ENCODE measurements around the gene IGF2R. TPM values are rescaled to one million over a fixed set of nuclear protein-coding genes. Genes with fewer than 3 reads are reported as not detected.
"Not testable (repeated sequence)": the region's sequence is repeated elsewhere in the genome, so short reads cannot be mapped to it uniquely, and the experiment has no call there.

Gene IGF2R
- total and polyA plus RNA-seq, 8 donors, result 56.5 to 153 (median 60.4) TPM

GRCh38 chr6:160121558-160121957 is 152.7 kb downstream of the IGF2R start, which contains the start of gene SLC22A1:
TSS of gene SLC22A1 (plus strand) at chr6:160121815. CDS start at chr6:160121936, 121 bp downstream.
- intact Hi-C loops (cut with DNase I), result no loop called here
- H3K4me3 ChIP-seq, result no peak within 1 kb of the TSS
- peaks cover 0 to 16% of the 10 kb centered on the region in 2 donors for H3K36me3 ChIP-seq
- no peaks in the 10 kb centered on the region for H3K27me3 ChIP-seq
- no peak for ATAC-seq
- no peak for TF ChIP-seq CTCF (IDR thresholded peaks at IDR 0.05)
- H3K4me1 ChIP-seq, result no peaks in the 10 kb centered on the region
- no peak within 1 kb of the TSS for H3K27ac ChIP-seq
- no peak for DNase-seq
- peaks cover 0 to 6% of the 10 kb centered on the region in 2 donors for H3K9me3 ChIP-seq

GRCh38 chr6:160121981-160122380 is 153.1 kb downstream of the IGF2R start:
- Histone ChIP-seq H3K4me3 (no peak overlapping the region), H3K36me3 (peaks cover 0 to 14% of the 10 kb centered on the region in 2 donors), H3K9me3 (peaks cover 0 to 6% of the 10 kb centered on the region in 2 donors), H3K4me1 (no peaks in the 10 kb centered on the region), H3K27me3 (no peaks in the 10 kb centered on the region), H3K27ac (no peak overlapping the region)
- intact Hi-C loops (cut with DNase I), result no loop called here
- no peak for TF ChIP-seq CTCF (IDR thresholded peaks at IDR 0.05)
- DNase-seq, result no peak
- no peak for ATAC-seq

- intact Hi-C loops (cut with DNase I), result no loop called here
Measured at GRCh38 chr6:160122744-160123143, 153.9 kb downstream of the IGF2R start.

GRCh38 chr6:160124007-160124406 is 155.1 kb downstream of the IGF2R start:
- no peak for DNase-seq
- Histone ChIP-seq H3K4me1 (no peaks in the 10 kb centered on the region), H3K9me3 (no peaks in the 10 kb centered on the region), H3K4me3 (no peak overlapping the region), H3K27me3 (no peaks in the 10 kb centered on the region), H3K27ac (no peak overlapping the region), H3K36me3 (no peaks in the 10 kb centered on the region)
- no peak for ATAC-seq
- intact Hi-C loops (cut with DNase I), result no loop called here
- TF ChIP-seq CTCF (IDR thresholded peaks at IDR 0.05), result no peak

More at GRCh38 chr6:160122744-160123143, 153.9 kb downstream of the IGF2R start:
- H3K9me3 ChIP-seq, result no peaks in the 10 kb centered on the region
- no peak overlapping the region for H3K4me3 ChIP-seq
- no peak for DNase-seq
- no peak for ATAC-seq
- no peaks in the 10 kb centered on the region for H3K4me1 ChIP-seq
- H3K27ac ChIP-seq, result no peak overlapping the region
- peaks cover 0 to 7% of the 10 kb centered on the region in 2 donors for H3K36me3 ChIP-seq
- H3K27me3 ChIP-seq, result no peaks in the 10 kb centered on the region
- TF ChIP-seq CTCF (IDR thresholded peaks at IDR 0.05), result no peak

GRCh38 chr6:160124605-160125004 is 155.7 kb downstream of the IGF2R start:
- DNase-seq (no peak), ATAC-seq (no peak)
- no peak overlapping the region for H3K4me3 ChIP-seq
- intact Hi-C loops (cut with DNase I), result no loop called here
- H3K27me3 ChIP-seq, result no peaks in the 10 kb centered on the region
- H3K27ac ChIP-seq, result no peak overlapping the region
- TF ChIP-seq CTCF (IDR thresholded peaks at IDR 0.05), result no peak
- no peaks in the 10 kb centered on the region for H3K9me3 ChIP-seq
- H3K4me1 ChIP-seq, result no peaks in the 10 kb centered on the region
- H3K36me3 ChIP-seq, result no peaks in the 10 kb centered on the region

- not testable (repeated sequence) for H3K4me3 ChIP-seq, H3K27ac ChIP-seq
Measured at GRCh38 chr6:160125105-160125504, 156.2 kb downstream of the IGF2R start.

More at GRCh38 chr6:160125105-160125504, 156.2 kb downstream of the IGF2R start:
- H3K27me3 ChIP-seq; intact Hi-C loops (cut with DNase I); DNase-seq; H3K9me3 ChIP-seq; ATAC-seq; H3K36me3 ChIP-seq; H3K4me1 ChIP-seq: not testable (repeated sequence)
